ENCODE measurements around the gene DNM3.

Gene DNM3

GRCh38 chr1:172401892-172402291, 560.6 kb downstream of the DNM3 start:
- Histone ChIP-seq H3K27ac (ENCODE audit: low read depth, low read length) (no peak overlapping the region), H3K9ac (ENCODE audit: low read length) (no peak overlapping the region), H3K9me3 (ENCODE audit: low read length) (no peaks in the 10 kb centered on the region), H3K36me3 (ENCODE audit: insufficient read depth, low read length) (no peaks in the 10 kb centered on the region), H3K27me3 (ENCODE audit: control insufficient read depth in 1 of 2, insufficient read depth in 2 of 2, low read length in 2 of 2) (no peaks in the 10 kb centered on the region), H3K4me3 (ENCODE audit: low read depth in 1 of 2, low read length in 2 of 2) (no peak overlapping the region), H3K4me1 (ENCODE audit: insufficient read depth, low read length) (peaks cover 41% of the 10 kb centered on the region)

DNA sequence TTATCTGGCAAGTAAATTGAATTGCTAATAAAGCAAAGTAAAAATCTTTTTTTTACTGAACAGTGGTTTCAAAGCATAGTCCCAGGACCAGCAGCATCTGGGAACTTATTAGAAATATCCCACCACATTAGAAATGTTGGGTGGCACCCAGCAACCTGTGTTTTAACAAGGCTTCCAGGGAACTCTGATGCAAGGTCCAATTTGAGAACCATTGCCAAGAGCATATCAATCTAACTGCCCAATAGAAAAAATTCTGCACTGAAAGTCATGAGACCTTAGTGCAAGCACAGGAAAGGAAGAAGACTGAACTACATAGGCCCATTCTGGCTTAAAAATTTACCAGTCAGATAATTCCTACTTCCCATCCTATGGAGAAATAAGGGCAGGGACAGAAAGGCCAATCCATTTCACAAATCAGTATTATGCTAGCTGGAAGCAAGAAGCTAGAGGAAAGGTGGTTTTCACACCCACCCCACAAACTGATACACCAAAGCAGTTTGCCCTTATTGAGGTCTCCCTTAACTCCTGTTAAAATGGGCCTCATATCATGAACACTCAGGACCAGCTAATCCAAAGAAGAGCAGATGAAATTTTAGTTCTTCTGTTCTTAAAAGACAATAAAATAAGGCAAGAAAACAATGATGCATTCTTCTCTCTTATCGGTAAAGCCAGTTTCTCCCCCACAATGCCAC, 561.7 kb downstream of the DNM3 start:
- no peaks in the 10 kb centered on the region for H3K9me3 ChIP-seq (ENCODE audit: low read length)
- H3K27ac ChIP-seq (ENCODE audit: low read depth, low read length) = no peak overlapping the region
- no peaks in the 10 kb centered on the region for H3K36me3 ChIP-seq (ENCODE audit: insufficient read depth, low read length)
- no peak overlapping the region for H3K9ac ChIP-seq (ENCODE audit: low read length)
- H3K4me1 ChIP-seq (ENCODE audit: insufficient read depth, low read length) = peaks cover 30% of the 10 kb centered on the region
- no peaks in the 10 kb centered on the region for H3K27me3 ChIP-seq (ENCODE audit: control insufficient read depth in 1 of 2, insufficient read depth in 2 of 2, low read length in 2 of 2)
- H3K4me3 ChIP-seq (ENCODE audit: low read depth in 1 of 2, low read length in 2 of 2) = no peak overlapping the region

- Histone ChIP-seq H3K36me3 (ENCODE audit: insufficient read depth, low read length) (no peaks in the 10 kb centered on the region), H3K4me1 (ENCODE audit: insufficient read depth, low read length) (peaks cover 19% of the 10 kb centered on the region), H3K9ac (ENCODE audit: low read length) (no peak overlapping the region), H3K27ac (ENCODE audit: low read depth, low read length) (no peak overlapping the region), H3K9me3 (ENCODE audit: low read length) (no peaks in the 10 kb centered on the region), H3K4me3 (ENCODE audit: low read depth in 1 of 2, low read length in 2 of 2) (no peak overlapping the region), H3K27me3 (ENCODE audit: control insufficient read depth in 1 of 2, insufficient read depth in 2 of 2, low read length in 2 of 2) (no peaks in the 10 kb centered on the region)
Observed at GRCh38 chr1:172404121-172404520, 562.8 kb downstream of the DNM3 start.

- Histone ChIP-seq H3K36me3 (ENCODE audit: insufficient read depth, low read length) (no peaks in the 10 kb centered on the region), H3K27ac (ENCODE audit: low read depth, low read length) (no peak overlapping the region), H3K9me3 (ENCODE audit: low read length) (no peaks in the 10 kb centered on the region), H3K9ac (ENCODE audit: low read length) (no peak overlapping the region), H3K4me1 (ENCODE audit: insufficient read depth, low read length) (peaks cover 4% of the 10 kb centered on the region), H3K4me3 (ENCODE audit: low read depth in 1 of 2, low read length in 2 of 2) (no peak overlapping the region), H3K27me3 (ENCODE audit: control insufficient read depth in 1 of 2, insufficient read depth in 2 of 2, low read length in 2 of 2) (no peaks in the 10 kb centered on the region)
Observed at GRCh38 chr1:172405912-172406311, 564.6 kb downstream of the DNM3 start.

DNA sequence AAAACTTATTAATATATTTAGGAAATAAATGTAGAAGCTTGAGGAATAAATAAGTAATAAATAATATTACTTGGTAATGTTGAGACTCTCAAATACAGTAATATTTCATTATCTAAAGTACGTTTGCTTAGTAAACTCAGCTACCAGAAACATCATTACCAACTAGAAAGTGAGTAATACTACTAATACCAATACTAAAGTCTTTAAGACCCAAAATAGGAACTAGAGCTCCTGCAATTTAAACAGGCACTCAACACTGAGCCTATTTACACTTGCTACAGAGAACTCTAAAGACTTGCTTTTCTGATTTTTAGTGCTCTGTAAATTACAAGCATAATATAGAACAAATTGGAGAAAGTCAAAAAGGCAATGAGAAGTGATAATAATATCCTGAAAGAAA, 565.7 kb downstream of the DNM3 start:
- Histone ChIP-seq H3K4me1 (ENCODE audit: insufficient read depth, low read length) (no peaks in the 10 kb centered on the region), H3K4me3 (ENCODE audit: low read depth in 1 of 2, low read length in 2 of 2) (no peak overlapping the region), H3K27me3 (ENCODE audit: control insufficient read depth in 1 of 2, insufficient read depth in 2 of 2, low read length in 2 of 2) (no peaks in the 10 kb centered on the region), H3K9ac (ENCODE audit: low read length) (no peak overlapping the region), H3K27ac (ENCODE audit: low read depth, low read length) (no peak overlapping the region), H3K9me3 (ENCODE audit: low read length) (no peaks in the 10 kb centered on the region), H3K36me3 (ENCODE audit: insufficient read depth, low read length) (no peaks in the 10 kb centered on the region)

GRCh38 chr1:172408958-172409357, 567.7 kb downstream of the DNM3 start:
- Histone ChIP-seq H3K27me3 (ENCODE audit: control insufficient read depth in 1 of 2, insufficient read depth in 2 of 2, low read length in 2 of 2) (no peaks in the 10 kb centered on the region), H3K36me3 (ENCODE audit: insufficient read depth, low read length) (no peaks in the 10 kb centered on the region), H3K9ac (ENCODE audit: low read length) (no peak overlapping the region), H3K9me3 (ENCODE audit: low read length) (no peaks in the 10 kb centered on the region), H3K4me1 (ENCODE audit: insufficient read depth, low read length) (no peaks in the 10 kb centered on the region), H3K27ac (ENCODE audit: low read depth, low read length) (no peak overlapping the region), H3K4me3 (ENCODE audit: low read depth in 1 of 2, low read length in 2 of 2) (no peak overlapping the region)

GRCh38 chr1:172410027-172410426, 568.7 kb downstream of the DNM3 start:
- Histone ChIP-seq H3K27me3 (ENCODE audit: control insufficient read depth in 1 of 2, insufficient read depth in 2 of 2, low read length in 2 of 2) (no peaks in the 10 kb centered on the region), H3K4me1 (ENCODE audit: insufficient read depth, low read length) (no peaks in the 10 kb centered on the region), H3K27ac (ENCODE audit: low read depth, low read length) (no peak overlapping the region), H3K4me3 (ENCODE audit: low read depth in 1 of 2, low read length in 2 of 2) (no peak overlapping the region), H3K9me3 (ENCODE audit: low read length) (no peaks in the 10 kb centered on the region), H3K9ac (ENCODE audit: low read length) (no peak overlapping the region), H3K36me3 (ENCODE audit: insufficient read depth, low read length) (no peaks in the 10 kb centered on the region)

GRCh38 chr1:172411791-172412338, 570.6 kb downstream of the DNM3 start:
- no peaks in the 10 kb centered on the region for H3K4me1 ChIP-seq (ENCODE audit: insufficient read depth, low read length)
- no peaks in the 10 kb centered on the region for H3K9me3 ChIP-seq (ENCODE audit: low read length)
- H3K27ac ChIP-seq (ENCODE audit: low read depth, low read length) = no peak overlapping the region
- no peak overlapping the region for H3K4me3 ChIP-seq (ENCODE audit: low read depth in 1 of 2, low read length in 2 of 2)
- H3K9ac ChIP-seq (ENCODE audit: low read length) = no peak overlapping the region
- no peaks in the 10 kb centered on the region for H3K36me3 ChIP-seq (ENCODE audit: insufficient read depth, low read length)
- no peaks in the 10 kb centered on the region for H3K27me3 ChIP-seq (ENCODE audit: control insufficient read depth in 1 of 2, insufficient read depth in 2 of 2, low read length in 2 of 2)

- Histone ChIP-seq H3K4me3 (ENCODE audit: low read depth in 1 of 2, low read length in 2 of 2) (no peak overlapping the region), H3K27me3 (ENCODE audit: control insufficient read depth in 1 of 2, insufficient read depth in 2 of 2, low read length in 2 of 2) (no peaks in the 10 kb centered on the region), H3K27ac (ENCODE audit: low read depth, low read length) (no peak overlapping the region), H3K36me3 (ENCODE audit: insufficient read depth, low read length) (no peaks in the 10 kb centered on the region), H3K4me1 (ENCODE audit: insufficient read depth, low read length) (no peaks in the 10 kb centered on the region), H3K9ac (ENCODE audit: low read length) (no peak overlapping the region), H3K9me3 (ENCODE audit: low read length) (no peaks in the 10 kb centered on the region)
Observed at GRCh38 chr1:172414331-172414730, 573.0 kb downstream of the DNM3 start.

DNA sequence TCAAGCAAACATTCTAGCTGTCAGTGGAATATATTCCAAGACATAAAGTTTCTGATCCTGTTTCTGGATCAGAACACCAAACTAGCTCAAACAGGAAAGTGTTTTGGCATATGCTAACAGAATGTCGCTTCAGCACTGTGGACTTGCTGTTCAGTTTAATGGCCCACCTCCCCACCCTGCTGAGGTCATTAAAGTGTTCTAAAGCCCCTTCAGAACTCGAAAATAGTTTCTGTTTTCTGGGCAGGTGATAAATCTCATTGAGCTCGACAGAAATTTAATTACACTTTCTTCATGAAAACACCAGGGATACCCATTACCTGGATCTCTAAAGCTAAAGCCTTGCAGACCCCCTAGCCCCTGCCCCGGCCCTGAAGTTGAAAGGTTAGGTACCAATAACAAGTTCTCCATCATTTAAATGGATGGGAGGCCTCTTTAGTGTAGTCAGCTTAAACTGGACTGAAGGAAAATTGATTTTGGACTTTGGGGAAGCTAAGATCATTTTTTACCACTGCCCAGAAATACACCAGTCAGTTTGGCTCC, 575.3 kb downstream of the DNM3 start:
- Histone ChIP-seq H3K27me3 (ENCODE audit: control insufficient read depth in 1 of 2, insufficient read depth in 2 of 2, low read length in 2 of 2) (no peaks in the 10 kb centered on the region), H3K4me3 (ENCODE audit: low read depth in 1 of 2, low read length in 2 of 2) (no peak overlapping the region), H3K36me3 (ENCODE audit: insufficient read depth, low read length) (no peaks in the 10 kb centered on the region), H3K27ac (ENCODE audit: low read depth, low read length) (no peak overlapping the region), H3K9me3 (ENCODE audit: low read length) (no peaks in the 10 kb centered on the region), H3K9ac (ENCODE audit: low read length) (no peak overlapping the region), H3K4me1 (ENCODE audit: insufficient read depth, low read length) (no peaks in the 10 kb centered on the region)

DNA sequence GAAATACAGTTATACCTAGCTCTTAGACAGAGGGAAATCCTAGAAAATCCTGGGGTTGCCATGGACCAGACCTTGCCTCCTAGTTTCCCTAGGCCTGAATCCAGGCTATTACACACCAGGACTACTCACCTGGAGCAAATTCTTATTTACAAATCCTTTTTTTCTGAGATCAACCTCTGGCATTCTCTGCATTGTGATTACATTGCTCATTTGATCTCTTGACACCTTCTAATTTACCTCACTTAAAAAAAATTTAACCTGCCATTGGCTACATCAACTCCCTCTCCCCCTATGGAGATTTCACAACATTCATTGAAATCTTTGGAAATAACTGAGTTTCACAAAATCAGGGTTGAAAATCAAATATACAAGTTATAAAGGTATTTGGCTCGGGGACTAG, 576.3 kb downstream of the DNM3 start:
- peaks cover 5% of the 10 kb centered on the region for H3K4me1 ChIP-seq (ENCODE audit: insufficient read depth, low read length)
- no peaks in the 10 kb centered on the region for H3K9me3 ChIP-seq (ENCODE audit: low read length)
- H3K27me3 ChIP-seq (ENCODE audit: control insufficient read depth in 1 of 2, insufficient read depth in 2 of 2, low read length in 2 of 2) = no peaks in the 10 kb centered on the region
- no peak overlapping the region for H3K4me3 ChIP-seq (ENCODE audit: low read depth in 1 of 2, low read length in 2 of 2)
- no peak overlapping the region for H3K27ac ChIP-seq (ENCODE audit: low read depth, low read length)
- H3K9ac ChIP-seq (ENCODE audit: low read length) = no peak overlapping the region
- no peaks in the 10 kb centered on the region for H3K36me3 ChIP-seq (ENCODE audit: insufficient read depth, low read length)

DNA sequence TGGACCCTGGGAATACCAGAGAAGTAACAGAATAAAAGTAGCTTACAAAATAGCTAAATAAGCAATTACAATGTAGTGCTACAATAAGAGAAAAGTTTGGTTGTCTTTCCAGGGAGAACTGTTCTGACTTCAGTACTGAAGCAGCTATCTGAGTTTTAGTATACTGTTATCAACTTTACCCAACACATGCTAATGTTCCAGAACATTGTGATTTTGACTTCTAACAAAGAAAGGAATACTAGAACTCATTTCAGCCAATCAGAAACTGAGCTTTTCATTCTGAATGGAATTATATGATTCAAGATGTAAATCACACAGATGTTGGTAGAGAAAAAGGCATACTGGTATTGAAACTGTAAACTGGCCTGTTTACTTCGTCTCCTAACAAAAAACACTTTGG, 579.1 kb downstream of the DNM3 start, which contains the start of gene C1orf105:
Gene C1orf105, plus strand, starts transcription at position 301 of the 400 bp plus-strand sequence. CDS start 201 bp downstream, outside the sequence.
- Histone ChIP-seq H3K4me1 (ENCODE audit: insufficient read depth, low read length) (peaks cover 5% of the 10 kb centered on the region), H3K27me3 (ENCODE audit: control insufficient read depth in 1 of 2, insufficient read depth in 2 of 2, low read length in 2 of 2) (no peaks in the 10 kb centered on the region), H3K9me3 (ENCODE audit: low read length) (no peaks in the 10 kb centered on the region), H3K36me3 (ENCODE audit: insufficient read depth, low read length) (no peaks in the 10 kb centered on the region), H3K4me3 (ENCODE audit: low read depth in 1 of 2, low read length in 2 of 2) (no peak within 1 kb of the TSS), H3K27ac (ENCODE audit: low read depth, low read length) (no peak within 1 kb of the TSS), H3K9ac (ENCODE audit: low read length) (no peak within 1 kb of the TSS)

Data from muscle layer of colon (tissue), 2 donors.